Muscle of leg (tissue), 11 donors: ENCODE data around the gene ZNF497. TPM values are rescaled to one million over a fixed set of nuclear protein-coding genes. Genes with fewer than 3 reads are reported as not detected.
A peak's percentile ranks its signal among the peaks of the same experiment; 100 is the strongest.

ENCODE experiments used
- DNase-seq: peaks from one replicate; pipeline ENCODE4 v3.0.0; 2013
- H3K27ac ChIP-seq: one replicate; pipeline ENCODE4 v1.5.1; 2013; ENCODE audit warnings: mild to moderate bottlenecking, low read length, control low read depth
- H3K27me3 ChIP-seq: one replicate; pipeline ENCODE4 v1.6.1; 2013; ENCODE audit warnings: low read length; ENCODE audit not compliant: control insufficient read depth, insufficient read depth
- H3K36me3 ChIP-seq: one replicate; pipeline ENCODE4 v1.6.1; 2013; ENCODE audit warnings: low read length; ENCODE audit not compliant: control insufficient read depth, insufficient read depth
- H3K4me1 ChIP-seq: one replicate; pipeline ENCODE4 v1.6.1; 2013; ENCODE audit warnings: low read length; ENCODE audit not compliant: control insufficient read depth, insufficient read depth
- H3K4me3 ChIP-seq: one replicate; pipeline ENCODE4 v1.5.1; 2013; ENCODE audit warnings: low read length, control low read depth
- H3K9me3 ChIP-seq: replicated peaks from 2 replicates; pipeline ENCODE4 v1.6.1; 2013; ENCODE audit warnings: low read depth, low read length; ENCODE audit not compliant: control insufficient read depth
- WGBS: methylation state at CpG from one replicate; pipeline ENCODE4 v1.1.5; 2013; ENCODE audit warnings: missing lambda C conversion rate; ENCODE audit not compliant: insufficient coverage; 5-methylcytosine and 5-hydroxymethylcytosine counted together
- polyA plus RNA-seq, 8 donors: library from polyadenylated mRNA; unstranded; fragments of 120-200 nt; gene quantifications; one replicate each; pipeline versions ENCODE4 v1.2.1 to v1.2.3, GENCODE V29; 2013; ENCODE audit warnings: inconsistent platforms in 1 of 8, low replicate concordance in 1 of 8; ENCODE audit not compliant: insufficient read length in 8 of 8, insufficient read depth in 1 of 8
- total RNA-seq: library from RNA; stranded (reverse); fragments of 120-200 nt; gene quantifications from one replicate; pipeline ENCODE4 v1.2.4, GENCODE V29; 2013

The ZNF497 gene
- total and polyA plus RNA-seq, 9 donors = 1.8 to 3.2 (median 2.7) TPM

DNA sequence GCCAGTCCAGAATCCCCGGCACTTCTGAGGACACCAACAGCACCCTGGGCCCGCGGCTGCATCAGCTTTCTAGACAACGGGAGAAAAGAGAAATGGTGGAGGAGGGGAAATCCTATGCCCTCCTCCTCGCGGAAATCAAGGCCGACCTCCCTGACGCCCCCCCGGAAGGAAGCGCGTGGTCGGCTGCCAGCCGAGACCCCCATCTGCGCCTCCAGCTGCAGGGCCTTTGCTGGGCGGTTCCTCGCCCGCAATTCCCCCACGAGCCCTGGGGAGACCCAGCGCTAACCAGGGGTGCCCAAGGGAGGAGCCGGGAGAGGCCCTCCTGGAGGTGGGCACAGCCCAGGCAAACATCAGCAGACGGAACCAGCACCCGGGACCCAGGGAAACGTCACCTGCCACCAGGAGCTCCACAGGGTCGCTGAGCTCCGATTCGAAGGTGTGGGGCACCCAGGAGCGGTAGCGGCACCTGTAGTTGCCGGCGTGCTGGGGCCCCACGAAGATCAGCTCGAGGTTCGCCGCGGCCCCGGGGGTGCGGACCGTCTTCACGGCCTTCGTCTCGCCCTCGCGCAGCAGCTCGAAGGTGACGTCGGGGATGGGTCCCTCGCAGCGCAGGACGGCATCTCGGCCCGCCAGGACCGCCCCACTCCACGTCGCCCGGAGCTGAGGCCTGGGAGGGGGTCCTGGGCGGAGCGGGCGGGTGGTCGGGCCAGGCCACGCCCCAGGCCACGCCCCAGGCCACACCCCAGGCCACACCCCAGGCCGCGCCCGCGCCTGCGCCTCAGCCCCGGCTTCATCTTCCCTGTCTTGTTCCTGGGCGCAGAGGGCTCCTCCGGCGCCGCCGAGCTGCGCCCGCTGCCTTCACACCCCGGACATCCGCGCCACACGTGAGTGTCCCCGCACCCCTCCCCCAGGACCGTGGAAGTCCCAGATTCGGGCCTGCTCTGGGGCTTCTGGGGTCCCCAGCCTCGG is 15.3 kb downstream of the ZNF497 start:
- peak; percentile 52 for DNase-seq
- no peaks in the 10 kb centered on the region for H3K36me3 ChIP-seq
- H3K9me3 ChIP-seq = no peaks in the 10 kb centered on the region
- peaks cover 51% of the 10 kb centered on the region for H3K27me3 ChIP-seq
- peak overlapping the region; percentile 61 for H3K4me3 ChIP-seq
- WGBS = 2% methylated on average over 75 of the region's 82 CpGs
- no peak overlapping the region for H3K27ac ChIP-seq
- H3K4me1 ChIP-seq = peaks cover 18% of the 10 kb centered on the region

GRCh38 chr19:58345558-58345957 is 17.0 kb downstream of the ZNF497 start:
- Histone ChIP-seq H3K27me3 (peaks cover 41% of the 10 kb centered on the region), H3K4me1 (peaks cover 15% of the 10 kb centered on the region), H3K36me3 (peaks cover 4% of the 10 kb centered on the region), H3K27ac (no peak overlapping the region), H3K9me3 (no peaks in the 10 kb centered on the region), H3K4me3 (no peak overlapping the region)
- no peak for DNase-seq
- no CpG with 5 or more reads among the region's 5 CpGs for WGBS

GRCh38 chr19:58338825-58339558 is 23.6 kb downstream of the ZNF497 start:
- Histone ChIP-seq H3K27me3 (no peaks in the 10 kb centered on the region), H3K9me3 (no peaks in the 10 kb centered on the region), H3K27ac (no peak overlapping the region), H3K36me3 (peaks cover 58% of the 10 kb centered on the region), H3K4me3 (no peak overlapping the region), H3K4me1 (no peaks in the 10 kb centered on the region)
- 74% methylated on average over 21 of the region's 30 CpGs for WGBS
- no peak for DNase-seq

DNA sequence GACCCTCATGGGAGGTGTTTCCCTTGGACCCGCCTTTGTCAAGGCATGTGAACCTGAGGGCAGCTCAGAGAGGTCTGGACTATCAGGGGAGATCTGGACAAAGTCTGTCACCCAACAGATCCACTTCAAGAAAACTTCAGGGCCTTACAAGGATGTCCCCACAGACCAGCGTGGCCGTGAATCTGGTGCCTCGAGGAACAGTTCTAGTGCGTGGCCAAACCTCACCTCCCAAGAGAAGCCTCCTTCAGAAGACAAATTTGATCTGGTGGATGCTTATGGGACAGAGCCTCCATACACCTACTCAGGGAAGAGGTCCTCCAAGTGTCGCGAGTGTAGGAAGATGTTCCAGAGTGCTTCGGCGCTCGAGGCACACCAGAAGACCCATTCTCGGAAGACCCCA is 24.2 kb downstream of the ZNF497 start:
- 100% methylated on average over 4 of the region's 11 CpGs for WGBS
- no peaks in the 10 kb centered on the region for H3K27me3 ChIP-seq
- peaks cover 58% of the 10 kb centered on the region for H3K36me3 ChIP-seq

DNA sequence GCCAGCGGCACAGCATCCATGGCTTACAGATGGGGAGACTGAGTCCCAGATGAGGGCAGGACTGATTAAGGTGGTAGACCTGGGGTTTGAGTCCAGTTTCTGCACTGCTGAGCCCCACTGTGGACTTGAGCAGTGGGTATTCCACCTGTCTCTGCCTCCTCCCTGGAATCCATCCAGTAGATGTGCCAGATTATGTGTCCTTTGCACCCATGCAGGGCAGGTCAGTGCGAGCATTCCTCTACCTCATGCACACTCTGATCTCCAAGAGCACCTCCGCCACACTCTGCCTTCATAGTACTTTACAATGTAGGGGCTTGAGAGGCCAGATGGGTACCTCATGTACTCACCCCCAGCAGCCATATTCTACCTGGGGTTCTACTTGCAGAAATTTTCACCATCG is 25.7 kb downstream of the ZNF497 start:
- no peak for DNase-seq
- WGBS = 100% methylated on average over 1 of the region's 4 CpGs
- H3K9me3 ChIP-seq = no peaks in the 10 kb centered on the region
- no peak overlapping the region for H3K4me3 ChIP-seq
- no peak overlapping the region for H3K27ac ChIP-seq
- no peaks in the 10 kb centered on the region for H3K27me3 ChIP-seq
- H3K4me1 ChIP-seq = no peaks in the 10 kb centered on the region
- H3K36me3 ChIP-seq = peaks cover 58% of the 10 kb centered on the region

More for the DNA sequence above, 24.2 kb downstream of the ZNF497 start:
- no peak overlapping the region for H3K27ac ChIP-seq
- DNase-seq = no peak
- H3K9me3 ChIP-seq = no peaks in the 10 kb centered on the region
- H3K4me3 ChIP-seq = no peak overlapping the region
- no peaks in the 10 kb centered on the region for H3K4me1 ChIP-seq

- Histone ChIP-seq H3K27me3 (no peaks in the 10 kb centered on the region), H3K36me3 (peaks cover 58% of the 10 kb centered on the region), H3K27ac (no peak overlapping the region), H3K4me3 (no peak overlapping the region), H3K4me1 (no peaks in the 10 kb centered on the region), H3K9me3 (no peaks in the 10 kb centered on the region)
- WGBS = 83% methylated on average over 1 of the region's 1 CpG
- no peak for DNase-seq
These were observed 26.3 kb downstream of the ZNF497 start for GRCh38 chr19:58336216-58336615.

DNA sequence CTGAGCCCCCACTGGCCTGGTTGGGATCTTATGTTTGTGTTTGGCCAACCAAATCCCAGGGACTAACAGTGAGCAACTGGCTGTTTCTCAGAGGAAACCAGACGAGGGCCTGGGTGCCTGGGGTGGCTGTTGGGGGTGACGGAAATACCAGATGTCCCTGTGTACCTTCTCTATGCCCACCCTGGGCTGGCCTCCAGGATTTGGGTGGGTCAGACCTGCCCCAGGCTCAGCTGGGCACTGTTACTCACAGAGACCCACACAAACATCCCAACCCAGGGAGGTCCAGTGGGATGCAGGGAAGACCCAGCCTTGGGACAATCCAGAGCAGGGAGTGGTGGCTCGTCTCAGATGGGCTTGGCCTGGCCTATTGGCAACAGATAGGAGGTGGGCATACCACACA is 26.9 kb downstream of the ZNF497 start:
- WGBS = 100% methylated on average over 1 of the region's 3 CpGs
- H3K4me1 ChIP-seq = no peaks in the 10 kb centered on the region
- H3K27ac ChIP-seq = no peak overlapping the region
- H3K4me3 ChIP-seq = no peak overlapping the region
- no peaks in the 10 kb centered on the region for H3K27me3 ChIP-seq
- no peak for DNase-seq
- H3K36me3 ChIP-seq = peaks cover 55% of the 10 kb centered on the region
- no peaks in the 10 kb centered on the region for H3K9me3 ChIP-seq

GRCh38 chr19:58334691-58335249 is 27.8 kb downstream of the ZNF497 start:
- peaks cover 50% of the 10 kb centered on the region for H3K36me3 ChIP-seq
- no peaks in the 10 kb centered on the region for H3K4me1 ChIP-seq
- WGBS = 92% methylated on average over 18 of the region's 19 CpGs
- no peaks in the 10 kb centered on the region for H3K27me3 ChIP-seq
- DNase-seq = no peak
- H3K27ac ChIP-seq = no peak overlapping the region
- no peaks in the 10 kb centered on the region for H3K9me3 ChIP-seq
- H3K4me3 ChIP-seq = no peak overlapping the region

DNA sequence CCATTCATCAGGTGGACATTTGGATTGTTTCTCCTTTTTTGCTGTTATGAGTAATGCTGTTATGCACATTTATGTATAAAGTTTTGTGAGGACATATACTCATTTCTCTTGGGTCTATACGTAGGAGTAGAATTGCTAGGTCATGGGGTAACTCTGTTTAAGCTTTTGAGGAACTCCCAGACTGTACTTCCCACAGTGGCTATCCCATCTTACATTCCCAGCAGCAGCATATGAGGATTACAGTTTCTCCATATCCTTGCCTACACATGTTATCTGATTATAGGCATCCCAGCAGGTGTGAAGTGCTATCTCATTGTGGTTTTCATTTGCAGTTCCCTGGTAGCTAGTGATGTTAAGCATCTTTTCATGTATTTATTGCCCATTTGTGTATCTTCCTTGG is 29.9 kb downstream of the ZNF497 start:
- WGBS = no CpG with 5 or more reads among the region's 1 CpG
- Histone ChIP-seq H3K9me3 (no peaks in the 10 kb centered on the region), H3K4me1 (peaks cover 11% of the 10 kb centered on the region), H3K36me3 (peaks cover 29% of the 10 kb centered on the region), H3K4me3 (no peak overlapping the region), H3K27me3 (no peaks in the 10 kb centered on the region), H3K27ac (no peak overlapping the region)
- no peak for DNase-seq

GRCh38 chr19:58330458-58330857 is 32.1 kb downstream of the ZNF497 start:
- Histone ChIP-seq H3K27ac (peak overlapping the region; percentile 76), H3K4me1 (peaks cover 24% of the 10 kb centered on the region), H3K36me3 (peaks cover 10% of the 10 kb centered on the region), H3K9me3 (no peaks in the 10 kb centered on the region), H3K4me3 (no peak overlapping the region), H3K27me3 (no peaks in the 10 kb centered on the region)
- DNase-seq = peak; percentile 71
- no CpG with 5 or more reads among the region's 4 CpGs for WGBS
